IPS-NIHi7 (cell line): Measurements from ENCODE around the gene LRFN3.
"Not testable (repeated sequence)": the region's sequence is repeated elsewhere in the genome, so short reads cannot be mapped to it uniquely, and the experiment has no call there.

Experiments used
- DNase-seq: peaks from one replicate; pipeline ENCODE4 v3.0.0; 2012; ENCODE audit warnings: mixed read lengths; ENCODE audit errors: extremely low spot score

LRFN3 gene

DNA sequence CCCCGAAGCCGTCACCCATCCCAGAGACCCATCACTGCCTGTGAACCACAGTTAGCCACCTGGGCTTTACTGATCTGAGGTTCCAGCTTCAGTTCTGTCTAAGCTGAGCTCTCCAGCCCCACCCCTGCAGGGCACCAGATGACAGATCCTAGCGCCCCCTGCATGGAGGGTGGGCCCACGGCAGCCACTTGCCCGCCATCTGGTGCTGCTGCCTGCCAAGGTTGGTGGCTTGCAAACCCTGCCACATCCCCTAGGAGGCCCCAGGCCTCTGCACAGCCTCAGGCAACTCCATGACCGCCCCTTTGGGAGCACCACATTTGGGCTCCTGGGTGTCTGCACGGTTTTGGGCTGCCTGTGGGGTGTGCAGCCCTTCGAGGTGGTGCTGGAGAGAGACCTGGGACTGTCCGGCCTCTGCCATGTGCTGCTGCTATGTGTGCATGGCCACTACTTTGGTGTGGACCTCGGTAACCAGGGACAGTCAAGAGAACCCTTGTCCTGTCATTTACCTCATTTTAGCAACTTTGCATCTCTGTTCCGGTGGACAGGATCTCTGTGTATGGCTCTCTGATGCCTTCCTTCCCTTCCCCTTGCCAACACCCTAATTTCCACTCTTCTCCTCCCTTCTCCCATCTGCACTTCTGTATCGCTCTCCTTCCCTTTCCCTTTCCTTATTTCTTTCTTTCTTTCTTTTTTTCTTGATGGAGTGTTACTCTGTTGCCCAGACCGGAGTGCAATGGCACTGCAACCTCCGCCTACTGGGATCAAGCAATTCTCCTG lies 41.5 kb downstream of the LRFN3 start:
- peak; percentile 89 for DNase-seq

DNA sequence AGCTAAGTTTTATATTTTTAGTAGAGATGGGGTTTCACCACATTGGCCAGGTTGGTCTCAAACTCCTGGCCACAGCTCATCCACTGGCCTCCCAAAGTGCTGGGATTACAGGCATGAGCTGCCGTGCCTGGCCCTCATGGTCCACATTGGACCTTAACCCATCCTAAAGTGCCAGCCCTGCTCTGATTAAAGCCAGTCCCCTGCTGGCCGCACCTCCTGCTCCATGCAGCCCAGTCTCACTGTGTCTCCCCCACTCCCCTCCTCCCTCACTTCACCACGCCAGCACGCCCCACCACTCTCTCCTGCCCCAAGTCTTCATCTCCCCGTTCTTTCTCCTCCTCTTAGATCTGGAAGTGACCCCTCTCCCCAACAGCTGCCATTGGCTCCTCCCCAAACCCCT lies 42.1 kb downstream of the LRFN3 start:
- DNase-seq, result no peak

DNA sequence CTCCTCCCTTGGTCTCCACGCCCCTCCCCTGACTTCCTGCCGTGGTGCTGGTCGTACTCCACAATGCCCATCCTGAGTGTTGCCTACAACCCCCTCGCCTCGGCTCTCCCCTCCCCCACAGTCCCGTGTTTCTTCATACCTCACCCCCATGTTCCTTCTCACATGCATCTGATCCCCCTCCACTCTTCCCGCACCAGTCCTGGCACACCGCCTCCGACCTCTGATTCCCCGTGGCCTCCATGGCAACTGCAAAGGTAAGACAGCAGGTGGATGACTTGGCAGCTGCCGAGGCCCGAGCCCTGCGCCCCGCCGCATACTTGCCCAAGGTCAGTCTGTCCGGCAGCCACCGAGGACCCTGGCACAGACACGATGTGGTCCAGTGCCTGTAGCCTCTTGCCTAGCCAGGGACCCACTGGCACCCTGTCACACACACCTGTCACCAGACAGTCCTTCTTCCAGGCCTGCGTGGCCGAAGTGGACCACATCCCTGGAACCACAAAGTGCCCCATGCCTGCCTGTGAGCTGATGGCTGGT lies 42.7 kb downstream of the LRFN3 start:
- no peak for DNase-seq

DNA sequence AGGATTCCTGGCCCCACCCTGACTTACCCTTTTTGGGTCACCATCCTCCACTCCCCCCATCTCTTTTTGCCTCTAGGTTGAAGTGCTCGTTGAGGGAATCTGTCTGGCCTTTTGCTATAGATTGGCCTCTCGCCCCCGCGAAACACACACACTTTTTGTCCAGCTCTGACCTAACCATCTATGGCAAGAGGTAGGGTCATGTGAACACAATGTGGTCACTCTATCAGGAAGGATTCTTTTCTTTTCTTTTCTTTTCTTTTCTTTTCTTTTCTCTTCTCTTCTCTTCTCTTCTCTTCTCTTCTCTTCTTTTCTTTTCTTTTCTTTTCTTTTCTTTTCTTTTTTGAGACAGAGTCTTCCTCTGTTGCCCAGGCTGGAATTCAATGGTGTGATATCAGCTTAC lies 44.8 kb downstream of the LRFN3 start:
- DNase-seq, result not testable (repeated sequence)

DNA sequence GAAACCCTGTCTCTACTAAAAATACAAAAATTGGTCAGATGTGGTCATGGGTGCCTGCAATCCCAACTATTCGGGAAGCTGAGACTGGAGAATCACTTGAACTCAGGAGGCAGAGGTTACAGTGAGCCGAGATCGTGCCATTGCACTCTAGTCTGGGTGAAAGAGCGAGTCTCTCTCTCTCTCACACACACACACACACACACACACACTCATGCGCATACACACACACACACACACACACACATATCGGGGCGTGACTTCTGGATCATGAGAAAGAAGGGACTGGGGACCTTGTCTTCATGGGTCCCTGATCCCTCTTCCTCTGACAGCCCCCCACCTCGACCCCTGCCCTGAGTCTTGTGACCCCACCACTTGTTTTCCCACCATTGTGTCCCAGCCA lies 47.0 kb downstream of the LRFN3 start:
- no peak for DNase-seq

DNA sequence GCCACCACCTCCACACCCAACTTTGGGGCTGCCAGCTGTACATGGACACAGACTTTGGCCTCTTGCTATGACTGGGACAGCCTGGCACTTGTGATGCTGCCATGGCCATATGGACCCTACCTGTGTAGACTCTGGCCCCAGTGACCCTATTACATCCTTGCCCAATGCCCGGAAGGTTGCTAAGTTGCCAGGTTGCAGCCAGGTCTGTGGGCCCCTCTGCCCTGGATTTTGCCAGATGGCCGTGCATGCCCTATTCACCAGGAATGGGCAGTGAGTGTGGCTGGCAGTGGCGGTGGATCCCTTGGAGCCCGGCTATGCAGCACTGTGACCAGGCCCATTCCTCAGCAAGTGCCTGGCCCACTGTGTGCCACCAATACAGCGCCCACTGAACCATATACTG lies 49.9 kb downstream of the LRFN3 start:
- no peak for DNase-seq

DNA sequence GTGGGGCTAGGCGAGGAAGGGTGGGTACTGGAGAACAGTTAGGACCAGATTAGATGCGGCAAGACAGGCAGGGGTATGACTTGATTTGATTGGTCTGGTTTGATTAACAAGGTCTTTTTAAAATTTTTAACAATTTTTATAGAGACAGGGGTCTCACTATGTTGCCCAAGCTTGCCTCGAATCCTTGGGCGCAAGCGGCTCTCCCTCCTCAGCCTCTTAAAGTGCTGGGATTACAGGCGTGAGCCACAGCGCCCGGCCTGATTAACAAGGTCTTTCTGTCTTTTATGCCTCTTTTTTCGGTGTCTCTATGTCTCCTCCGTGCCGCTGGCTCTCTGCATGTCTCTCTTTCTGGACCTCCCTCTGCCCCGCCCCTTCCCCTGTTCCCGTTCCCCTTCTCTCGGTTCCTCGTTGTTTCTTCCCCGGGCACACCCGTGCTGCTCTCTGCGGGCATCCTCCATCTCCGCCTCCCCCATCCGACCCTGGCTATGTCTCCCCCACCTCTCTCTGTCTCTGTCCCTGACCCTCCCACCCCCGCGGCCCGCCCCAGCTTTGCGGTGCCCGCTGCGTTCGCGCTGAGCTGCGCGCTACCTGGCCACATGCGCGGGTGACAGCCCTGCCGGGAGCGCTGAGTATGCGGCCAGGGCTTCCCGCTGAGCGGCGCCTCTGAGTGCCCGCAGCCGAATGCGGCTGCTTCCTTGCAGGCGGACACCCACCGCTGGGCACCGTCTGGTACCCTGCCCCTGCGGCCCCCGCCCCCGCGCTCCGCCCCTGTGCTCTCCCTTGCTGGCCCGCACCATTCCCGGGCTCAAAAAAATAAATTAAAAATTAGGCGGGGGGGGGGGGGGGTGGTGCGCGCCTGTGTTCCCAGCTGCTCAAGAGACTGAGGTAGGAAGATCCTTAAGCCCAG lies 50.7 kb downstream of the LRFN3 start:
- DNase-seq, result peak; percentile 75

DNA sequence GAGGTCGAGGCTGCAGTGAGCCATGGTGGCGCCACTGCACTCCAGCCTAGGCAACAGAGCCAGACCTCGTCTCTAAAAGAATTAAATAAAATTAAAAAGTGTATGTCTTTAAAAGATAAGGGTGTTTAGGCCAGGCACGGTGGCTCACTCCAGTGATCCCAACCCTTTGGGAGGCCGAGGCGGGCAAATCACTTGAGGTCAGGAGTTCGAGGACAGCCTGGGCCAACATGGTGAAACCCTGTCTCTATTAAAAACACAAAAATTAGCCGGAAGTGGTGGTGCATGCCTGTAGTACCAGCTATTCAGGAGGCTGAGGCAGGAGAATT lies 51.4 kb downstream of the LRFN3 start:
- DNase-seq, result no peak

DNA sequence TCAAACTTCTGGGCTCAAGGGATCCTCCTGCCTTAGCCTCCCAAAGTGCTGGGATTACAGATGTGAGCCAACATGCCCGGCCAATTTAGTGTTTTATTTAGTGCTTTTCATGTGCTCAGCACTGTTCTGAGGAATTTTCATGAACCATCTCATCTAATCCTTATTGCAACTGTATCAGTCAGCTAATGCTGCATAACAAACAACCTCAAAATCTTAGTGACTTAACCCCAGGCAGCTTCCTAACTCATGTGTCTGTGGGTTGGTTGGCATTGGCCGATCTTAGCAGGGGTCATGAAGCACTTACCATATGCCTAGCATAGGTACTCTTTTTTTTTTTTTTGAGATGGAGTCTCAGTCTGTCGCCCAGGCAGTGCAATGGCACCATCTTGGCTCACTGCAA lies 52.6 kb downstream of the LRFN3 start:
- DNase-seq, result no peak

DNA sequence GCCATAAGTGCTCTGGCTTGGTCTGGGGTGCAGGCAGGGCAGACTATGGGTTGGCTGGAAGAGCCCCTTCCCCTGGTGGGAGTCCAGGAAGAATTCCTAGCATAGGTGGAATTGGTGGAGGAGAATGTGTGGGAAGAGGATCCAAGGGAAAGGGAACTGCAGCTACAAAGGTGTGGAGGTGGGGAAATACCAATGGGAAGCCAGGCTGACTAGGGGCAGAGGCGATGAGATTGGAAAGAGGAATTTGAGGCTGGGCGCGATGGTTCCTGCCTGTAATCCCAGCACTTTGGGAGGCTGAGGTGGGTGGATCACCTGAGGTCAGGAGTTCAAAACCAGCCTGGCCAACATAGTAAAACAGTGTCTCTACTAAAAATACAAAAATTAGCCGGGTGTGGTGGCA lies 54.0 kb downstream of the LRFN3 start:
- no peak for DNase-seq

DNA sequence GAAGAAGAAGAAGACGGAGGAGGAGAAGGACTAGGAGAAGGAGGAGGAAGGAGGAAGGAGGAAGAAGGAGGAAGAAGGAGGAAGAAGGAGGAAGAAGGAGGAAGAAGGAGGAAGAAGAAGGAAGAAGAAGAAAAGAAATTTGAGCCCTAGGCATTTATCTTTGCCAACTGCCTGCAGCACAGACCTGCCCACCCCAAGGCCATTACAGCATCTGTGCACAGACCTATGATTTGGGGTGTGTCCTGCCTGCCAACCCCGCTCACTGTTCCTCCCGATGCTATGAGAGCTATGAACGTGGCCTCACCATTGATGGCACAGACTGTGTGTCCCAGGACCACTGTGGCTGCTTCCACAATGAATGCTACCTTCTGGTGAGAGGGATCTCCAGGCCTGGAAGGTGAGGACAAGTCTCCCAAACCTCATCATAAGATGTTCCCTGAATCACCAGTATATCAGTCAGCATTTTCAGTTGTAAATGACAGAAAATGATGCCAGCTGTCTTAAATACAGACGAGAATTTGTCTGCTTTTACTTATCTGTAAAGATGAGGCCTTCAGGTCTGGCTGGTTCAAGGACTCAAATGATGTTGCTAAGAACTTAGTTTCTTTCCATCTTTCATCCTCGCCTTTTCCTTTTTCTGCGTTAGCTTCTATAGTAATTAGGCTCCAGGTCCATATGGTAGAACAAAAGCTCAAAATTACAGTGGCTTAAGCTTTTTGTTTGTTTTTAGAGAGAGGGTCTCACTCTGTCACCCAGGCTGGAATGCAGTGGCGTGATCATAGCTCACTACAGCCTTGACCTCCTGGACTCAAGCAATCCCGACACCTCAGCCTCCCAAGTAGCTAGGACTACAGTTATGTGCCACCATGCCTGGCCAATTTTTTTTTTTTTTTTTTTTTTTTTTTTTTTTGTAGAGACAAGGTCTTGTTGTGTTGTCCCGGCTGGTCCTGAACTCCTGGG lies 54.9 kb downstream of the LRFN3 start:
- no peak for DNase-seq

DNA sequence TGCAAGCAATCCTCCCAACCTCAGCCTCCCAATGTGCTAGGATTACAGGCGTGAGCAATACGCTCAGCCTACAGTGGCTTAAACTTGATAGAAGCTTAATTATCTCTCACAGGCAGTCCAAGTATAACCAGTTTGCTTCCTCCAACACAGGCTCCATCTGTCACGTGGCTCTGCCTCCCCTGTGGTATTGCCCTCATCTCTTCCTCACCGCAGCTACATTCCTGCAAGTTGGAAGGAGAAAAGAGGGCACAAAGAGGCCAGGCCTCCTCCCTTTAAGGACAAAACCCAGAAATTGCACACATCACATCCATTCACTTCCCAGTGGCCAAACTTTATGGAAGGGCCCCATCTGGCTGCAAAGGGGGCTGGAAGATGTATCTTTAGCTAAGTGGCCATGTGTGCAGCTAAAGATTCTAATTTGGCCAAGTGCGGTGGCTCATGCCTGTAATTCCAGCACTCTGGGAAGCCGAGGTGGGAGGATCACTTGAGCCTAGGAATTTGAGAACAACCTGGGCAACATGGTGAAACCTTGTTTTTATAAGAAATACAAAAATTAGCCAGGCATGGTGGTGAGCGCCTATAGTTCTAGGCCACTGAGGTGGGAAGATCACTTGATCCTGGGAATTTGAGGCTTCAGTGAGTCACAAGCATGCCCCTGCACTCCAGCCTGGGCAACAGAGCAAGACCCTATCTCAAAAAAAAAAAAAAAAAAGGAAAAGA lies 55.7 kb downstream of the LRFN3 start:
- DNase-seq, result no peak

DNA sequence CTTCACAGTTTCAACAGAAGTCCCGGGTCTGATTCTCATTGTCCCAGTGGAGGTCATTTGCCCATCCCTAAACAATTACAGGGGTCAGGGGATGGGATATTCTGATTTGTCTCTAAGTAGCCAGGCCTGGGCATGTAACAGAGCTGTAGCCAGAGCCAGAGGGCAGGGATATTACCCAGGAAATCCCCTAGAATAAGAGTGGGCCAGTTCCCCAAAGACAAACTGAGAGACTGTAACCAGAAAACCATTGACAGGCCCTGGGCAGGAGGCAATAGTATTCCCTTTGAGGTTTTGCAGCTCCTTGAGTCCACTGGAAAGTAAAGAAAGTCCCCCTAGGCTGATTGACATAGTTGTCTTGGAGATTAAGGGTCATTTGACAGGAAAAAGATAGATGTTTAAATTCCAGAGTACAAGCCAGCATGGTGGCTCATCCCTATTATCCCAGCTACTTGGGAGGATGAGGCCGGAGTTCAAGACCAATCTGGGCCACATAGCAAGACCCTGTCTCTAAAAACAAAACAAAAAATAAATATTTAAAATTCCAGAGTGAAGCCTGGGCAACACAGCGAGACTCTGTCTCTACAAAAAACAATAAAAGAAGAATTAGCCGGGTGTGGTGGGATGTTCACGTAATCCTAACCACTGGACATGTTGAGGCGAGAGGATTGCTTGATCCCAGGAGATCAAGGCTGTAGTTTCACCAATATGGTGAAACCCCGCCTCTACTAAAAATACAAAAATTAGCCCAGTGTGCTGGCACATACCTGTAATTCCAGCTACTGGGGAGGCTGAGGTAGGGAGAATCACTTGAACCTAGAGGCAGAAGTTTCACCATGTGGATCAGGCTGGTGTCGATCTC lies 57.0 kb downstream of the LRFN3 start:
- no peak for DNase-seq

DNA sequence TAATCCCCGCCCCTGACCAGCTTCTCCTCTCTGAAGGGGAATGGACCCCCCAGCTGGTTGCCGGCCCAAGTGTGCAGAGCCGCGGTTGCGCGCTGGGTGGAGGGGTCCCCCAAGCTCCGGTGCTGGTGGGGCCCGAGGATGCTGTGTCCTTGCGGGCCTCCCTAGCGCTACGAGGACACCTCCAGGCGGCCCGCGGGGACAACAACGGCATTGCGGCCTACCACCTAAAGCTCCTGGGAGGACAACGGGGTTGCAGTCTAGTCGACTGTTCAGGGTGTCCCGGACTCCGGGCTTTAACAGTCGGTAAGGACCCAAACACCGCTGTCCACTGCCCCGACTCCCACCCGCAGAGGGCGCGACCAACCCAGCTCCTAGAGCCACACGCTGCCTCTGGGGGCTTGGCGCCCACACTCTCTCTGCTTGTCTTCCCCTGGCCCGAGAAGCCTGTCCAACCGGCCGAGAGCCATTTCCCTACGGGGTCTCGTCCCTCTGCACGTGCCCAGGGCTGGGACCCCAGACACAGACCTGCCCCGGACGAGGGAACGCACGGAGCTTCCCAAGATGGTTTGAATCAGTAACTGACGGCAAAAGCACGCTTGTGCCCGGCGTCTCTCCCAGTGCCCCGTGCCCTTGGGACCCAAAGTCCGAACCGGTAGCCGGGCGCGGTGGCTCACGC lies 57.9 kb downstream of the LRFN3 start:
- DNase-seq, result peak; percentile 71
